IMR-90 (cell line): ENCODE results near the gene MFNG.

Experiments
- BHLHE40 ChIP-seq: fragments of 150-350 bp; IDR thresholded peaks from 2 replicates; pipeline ENCODE4 v1.6.1; 2016; ENCODE audit warnings: mild to moderate bottlenecking, low read depth, low read length
- CEBPB ChIP-seq: IDR thresholded peaks from 2 replicates; pipeline ENCODE4 v1.6.1; 2012; ENCODE audit warnings: low read depth, low read length, improper control_type of control experiment
- CHD1 ChIP-seq: IDR thresholded peaks from 2 replicates; pipeline ENCODE4 v1.6.1; 2012; ENCODE audit warnings: low read depth, low read length, improper control_type of control experiment
- CTCF ChIP-seq: conservative IDR thresholded peaks from 2 replicates; pipeline ENCODE4 v1.5.1; 2012; ENCODE audit warnings: mild to moderate bottlenecking, low read depth, low read length, improper control_type of control experiment
- MAFK ChIP-seq: IDR thresholded peaks from 2 replicates; pipeline ENCODE4 v1.6.1; 2012; ENCODE audit warnings: low read depth, low read length, improper control_type of control experiment
- MAZ ChIP-seq: IDR thresholded peaks from 2 replicates; pipeline ENCODE4 v1.6.1; 2012; ENCODE audit warnings: low read depth, mild to moderate bottlenecking, low read length, improper control_type of control experiment, moderate library complexity, borderline replicate concordance
- MXI1 ChIP-seq: IDR thresholded peaks from 2 replicates; pipeline ENCODE4 v1.6.1; 2012; ENCODE audit warnings: low read depth, mild to moderate bottlenecking, low read length, moderate library complexity, borderline replicate concordance
- POLR2A ChIP-seq: IDR thresholded peaks from 2 replicates; pipeline ENCODE4 v1.6.1; 2012; ENCODE audit warnings: mild to moderate bottlenecking, low read depth, low read length
- RAD21 ChIP-seq: IDR thresholded peaks from 2 replicates; pipeline ENCODE4 v1.6.1; 2012; ENCODE audit warnings: low read length, improper control_type of control experiment
- RFX5 ChIP-seq: IDR thresholded peaks from 2 replicates; pipeline ENCODE4 v1.8.0; 2012; ENCODE audit warnings: low read depth, mild to moderate bottlenecking, low read length, moderate library complexity
- USF2 ChIP-seq: fragments of 150-350 bp; IDR thresholded peaks from 2 replicates; pipeline ENCODE4 v1.6.1; 2017; ENCODE audit warnings: mild to moderate bottlenecking, antibody characterized with exemption, low read length, low read depth
- TF ChIP-seq, protein P1 (sequence below): fragments of 150-350 bp; IDR thresholded peaks from 2 replicates; pipeline ENCODE4 v1.6.1; 2016; ENCODE audit warnings: low read depth, mild to moderate bottlenecking, low read length, moderate library complexity, borderline replicate concordance

GRCh38 chr22:37529652-37530345 lies 43.6 kb upstream of the MFNG start:
- TF ChIP-seq CTCF: no peak
- TF ChIP-seq POLR2A: no peak
- TF ChIP-seq USF2: no peak
- TF ChIP-seq MXI1: no peak
- TF ChIP-seq, protein P1, sequence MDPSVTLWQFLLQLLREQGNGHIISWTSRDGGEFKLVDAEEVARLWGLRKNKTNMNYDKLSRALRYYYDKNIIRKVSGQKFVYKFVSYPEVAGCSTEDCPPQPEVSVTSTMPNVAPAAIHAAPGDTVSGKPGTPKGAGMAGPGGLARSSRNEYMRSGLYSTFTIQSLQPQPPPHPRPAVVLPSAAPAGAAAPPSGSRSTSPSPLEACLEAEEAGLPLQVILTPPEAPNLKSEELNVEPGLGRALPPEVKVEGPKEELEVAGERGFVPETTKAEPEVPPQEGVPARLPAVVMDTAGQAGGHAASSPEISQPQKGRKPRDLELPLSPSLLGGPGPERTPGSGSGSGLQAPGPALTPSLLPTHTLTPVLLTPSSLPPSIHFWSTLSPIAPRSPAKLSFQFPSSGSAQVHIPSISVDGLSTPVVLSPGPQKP: no peak
- no peak for TF ChIP-seq MAZ
- TF ChIP-seq MAFK: no peak
- TF ChIP-seq RAD21: no peak
- no peak for TF ChIP-seq RFX5
- no peak for TF ChIP-seq CHD1
- no peak for TF ChIP-seq BHLHE40
- TF ChIP-seq CEBPB: no peak
